Natural killer cell treated with Interleukin-12 subunit alpha and Interleukin-12 subunit beta and Interleukin-15 and Interleukin-18, amount 100 ng/mL, for 72 hours (primary cell): ENCODE measurements around the gene WIF1. TPM values are rescaled to one million over a fixed set of nuclear protein-coding genes. Genes with fewer than 3 reads are reported as not detected.

Source experiments
- ATAC-seq, 2 donors: fragments of 150-1000 bp; cut with Tn5 transposase in 1 of 2; sonication (Bioruptor Pico), chemical (Tn5 transposase) in 1 of 2; 2 replicates each; pipeline ENCODE4 v1.10.0; 2021
- DNase-seq: peaks from one replicate; pipeline ENCODE4 v3.0.0; 2022; ENCODE audit warnings: low spot score
- H3K27ac Mint-ChIP-seq, 2 donors: 1 replicate in 1 of 2; 2 replicates in 1 of 2; pipeline ENCODE4 v1.8.0; 2022; ENCODE audit warnings: mixed read lengths in 2 of 2, mild to moderate bottlenecking in 1 of 2, moderate library complexity in 1 of 2
- H3K27me3 Mint-ChIP-seq, 2 donors: 1 replicate in 1 of 2; 2 replicates in 1 of 2; pipeline ENCODE4 v1.8.0; 2022; ENCODE audit warnings: mixed read lengths in 2 of 2
- H3K36me3 Mint-ChIP-seq: one replicate; pipeline ENCODE4 v1.8.0; 2022; ENCODE audit warnings: mixed read lengths
- H3K4me1 Mint-ChIP-seq, 2 donors: 1 replicate in 1 of 2; 2 replicates in 1 of 2; pipeline ENCODE4 v1.8.0; 2022; ENCODE audit warnings: low read depth in 2 of 2, mixed read lengths in 2 of 2, mild to moderate bottlenecking in 1 of 2
- H3K4me3 Mint-ChIP-seq: one replicate; pipeline ENCODE4 v1.8.0; 2022; ENCODE audit warnings: mixed read lengths
- H3K9me3 Mint-ChIP-seq: 2 replicates; pipeline ENCODE4 v1.8.0; 2022; ENCODE audit warnings: mixed read lengths
- total RNA-seq, 2 donors: library from RNA; stranded (reverse); gene quantifications; one replicate each; pipeline ENCODE4 v1.2.3, GENCODE V29; 2022

The WIF1 gene
- total RNA-seq, 2 donors from 2014 or later, result not detected

GRCh38 chr12:65099182-65099581, 21.9 kb downstream of the WIF1 start:
- Mint-ChIP-seq H3K27me3 (peaks cover 22 to 34% of the 10 kb centered on the region in 2 donors), H3K36me3 (no peaks in the 10 kb centered on the region), H3K4me3 (no peak overlapping the region), H3K9me3 (no peaks in the 10 kb centered on the region), H3K27ac (no peak overlapping the region), H3K4me1 (no peaks in the 10 kb centered on the region)
- no peak for DNase-seq
- no peak for ATAC-seq

- Mint-ChIP-seq H3K9me3 (no peaks in the 10 kb centered on the region), H3K4me1 (no peaks in the 10 kb centered on the region), H3K36me3 (no peaks in the 10 kb centered on the region), H3K4me3 (no peak overlapping the region), H3K27me3 (peaks cover 22 to 34% of the 10 kb centered on the region in 2 donors), H3K27ac (no peak overlapping the region)
- no peak for ATAC-seq
- no peak for DNase-seq
Observed at GRCh38 chr12:65098364-65098763, 22.7 kb downstream of the WIF1 start.

- Mint-ChIP-seq H3K4me1 (no peaks in the 10 kb centered on the region), H3K36me3 (no peaks in the 10 kb centered on the region), H3K9me3 (no peaks in the 10 kb centered on the region), H3K27me3 (peaks cover 19 to 47% of the 10 kb centered on the region in 2 donors), H3K27ac (no peak overlapping the region), H3K4me3 (no peak overlapping the region)
- DNase-seq (no peak), ATAC-seq (no peak)
Observed at GRCh38 chr12:65094722-65095121, 26.4 kb downstream of the WIF1 start.

GRCh38 chr12:65093606-65094005, 27.5 kb downstream of the WIF1 start:
- Mint-ChIP-seq H3K36me3 (no peaks in the 10 kb centered on the region), H3K27ac (no peak overlapping the region), H3K4me1 (no peaks in the 10 kb centered on the region), H3K4me3 (no peak overlapping the region), H3K9me3 (no peaks in the 10 kb centered on the region), H3K27me3 (peaks cover 16 to 36% of the 10 kb centered on the region in 2 donors)
- ATAC-seq, result no peak
- DNase-seq, result no peak

- no peaks in the 10 kb centered on the region for H3K9me3 Mint-ChIP-seq
- no peak for ATAC-seq
- peaks cover 11 to 27% of the 10 kb centered on the region in 2 donors for H3K27me3 Mint-ChIP-seq
- no peak overlapping the region for H3K27ac Mint-ChIP-seq
- H3K4me3 Mint-ChIP-seq, result no peak overlapping the region
- no peak for DNase-seq
- no peaks in the 10 kb centered on the region for H3K36me3 Mint-ChIP-seq
- H3K4me1 Mint-ChIP-seq, result peaks cover 0 to 3% of the 10 kb centered on the region in 2 donors
Observed at GRCh38 chr12:65090461-65090860, 30.6 kb downstream of the WIF1 start.

- no peak overlapping the region for H3K4me3 Mint-ChIP-seq
- no peaks in the 10 kb centered on the region for H3K36me3 Mint-ChIP-seq
- peaks cover 0 to 3% of the 10 kb centered on the region in 2 donors for H3K4me1 Mint-ChIP-seq
- no peak for ATAC-seq
- H3K27me3 Mint-ChIP-seq, result peaks cover 22 to 24% of the 10 kb centered on the region in 2 donors
- no peak for DNase-seq
- H3K27ac Mint-ChIP-seq, result no peak overlapping the region
- no peaks in the 10 kb centered on the region for H3K9me3 Mint-ChIP-seq
Observed at GRCh38 chr12:65086236-65086635, 34.9 kb downstream of the WIF1 start.

GRCh38 chr12:65084579-65084978, 36.5 kb downstream of the WIF1 start:
- H3K4me1 Mint-ChIP-seq, result peaks cover 0 to 3% of the 10 kb centered on the region in 2 donors
- no peaks in the 10 kb centered on the region for H3K36me3 Mint-ChIP-seq
- H3K27me3 Mint-ChIP-seq, result peaks cover 24 to 28% of the 10 kb centered on the region in 2 donors
- ATAC-seq (no peak), DNase-seq (no peak)
- no peaks in the 10 kb centered on the region for H3K9me3 Mint-ChIP-seq
- H3K27ac Mint-ChIP-seq, result no peak overlapping the region
- no peak overlapping the region for H3K4me3 Mint-ChIP-seq

GRCh38 chr12:65083581-65083980, 37.5 kb downstream of the WIF1 start:
- H3K27ac Mint-ChIP-seq, result no peak overlapping the region
- ATAC-seq, result no peak
- no peak overlapping the region for H3K4me3 Mint-ChIP-seq

GRCh38 chr12:65082406-65082805, 38.7 kb downstream of the WIF1 start:
- no peaks in the 10 kb centered on the region for H3K36me3 Mint-ChIP-seq
- peaks cover 31 to 33% of the 10 kb centered on the region in 2 donors for H3K27me3 Mint-ChIP-seq
- H3K27ac Mint-ChIP-seq, result no peak overlapping the region
- no peaks in the 10 kb centered on the region for H3K9me3 Mint-ChIP-seq
- H3K4me3 Mint-ChIP-seq, result no peak overlapping the region
- ATAC-seq (no peak), DNase-seq (no peak)
- peaks cover 0 to 3% of the 10 kb centered on the region in 2 donors for H3K4me1 Mint-ChIP-seq

More at GRCh38 chr12:65083581-65083980, 37.5 kb downstream of the WIF1 start:
- no peak for DNase-seq
- peaks cover 0 to 3% of the 10 kb centered on the region in 2 donors for H3K4me1 Mint-ChIP-seq
- H3K36me3 Mint-ChIP-seq, result no peaks in the 10 kb centered on the region
- H3K9me3 Mint-ChIP-seq, result no peaks in the 10 kb centered on the region
- H3K27me3 Mint-ChIP-seq, result peaks cover 26 to 28% of the 10 kb centered on the region in 2 donors

GRCh38 chr12:65081496-65081895, 39.6 kb downstream of the WIF1 start:
- Mint-ChIP-seq H3K4me3 (no peak overlapping the region), H3K27me3 (peaks cover 29 to 41% of the 10 kb centered on the region in 2 donors), H3K4me1 (peaks cover 0 to 3% of the 10 kb centered on the region in 2 donors), H3K27ac (no peak overlapping the region), H3K9me3 (no peaks in the 10 kb centered on the region), H3K36me3 (no peaks in the 10 kb centered on the region)
- DNase-seq (no peak), ATAC-seq (no peak)

GRCh38 chr12:65074932-65075331, 46.2 kb downstream of the WIF1 start:
- no peaks in the 10 kb centered on the region for H3K9me3 Mint-ChIP-seq
- H3K4me1 Mint-ChIP-seq, result no peaks in the 10 kb centered on the region
- no peak overlapping the region for H3K27ac Mint-ChIP-seq
- ATAC-seq (no peak), DNase-seq (no peak)
- peaks cover 17 to 33% of the 10 kb centered on the region in 2 donors for H3K27me3 Mint-ChIP-seq
- no peak overlapping the region for H3K4me3 Mint-ChIP-seq
- no peaks in the 10 kb centered on the region for H3K36me3 Mint-ChIP-seq

GRCh38 chr12:65069336-65069735, 51.8 kb downstream of the WIF1 start:
- H3K9me3 Mint-ChIP-seq, result no peaks in the 10 kb centered on the region

GRCh38 chr12:65067383-65067782, 53.7 kb downstream of the WIF1 start:
- no peaks in the 10 kb centered on the region for H3K9me3 Mint-ChIP-seq
- no peak for ATAC-seq
- H3K27ac Mint-ChIP-seq, result no peak overlapping the region

More at GRCh38 chr12:65069336-65069735, 51.8 kb downstream of the WIF1 start:
- ATAC-seq, result no peak
- no peak for DNase-seq
- Mint-ChIP-seq H3K4me1 (no peaks in the 10 kb centered on the region), H3K27ac (no peak overlapping the region), H3K4me3 (no peak overlapping the region), H3K27me3 (peaks cover 23 to 34% of the 10 kb centered on the region in 2 donors), H3K36me3 (no peaks in the 10 kb centered on the region)

GRCh38 chr12:65055859-65056258, 65.2 kb downstream of the WIF1 start:
- H3K27me3 Mint-ChIP-seq, result peaks cover 20 to 26% of the 10 kb centered on the region in 2 donors
- ATAC-seq, result no peak
- H3K9me3 Mint-ChIP-seq, result no peaks in the 10 kb centered on the region
- no peak overlapping the region for H3K27ac Mint-ChIP-seq
- no peaks in the 10 kb centered on the region for H3K4me1 Mint-ChIP-seq
- no peak for DNase-seq
- no peaks in the 10 kb centered on the region for H3K36me3 Mint-ChIP-seq
- H3K4me3 Mint-ChIP-seq, result no peak overlapping the region

More at GRCh38 chr12:65067383-65067782, 53.7 kb downstream of the WIF1 start:
- no peaks in the 10 kb centered on the region for H3K36me3 Mint-ChIP-seq
- no peak overlapping the region for H3K4me3 Mint-ChIP-seq
- DNase-seq, result no peak
- no peaks in the 10 kb centered on the region for H3K4me1 Mint-ChIP-seq
- peaks cover 18 to 29% of the 10 kb centered on the region in 2 donors for H3K27me3 Mint-ChIP-seq

GRCh38 chr12:65051218-65051617, 69.9 kb downstream of the WIF1 start:
- H3K27me3 Mint-ChIP-seq, result peaks cover 16 to 31% of the 10 kb centered on the region in 2 donors
- H3K36me3 Mint-ChIP-seq, result no peaks in the 10 kb centered on the region
- DNase-seq (no peak), ATAC-seq (no peak)
- no peaks in the 10 kb centered on the region for H3K9me3 Mint-ChIP-seq
- H3K27ac Mint-ChIP-seq, result no peak overlapping the region
- H3K4me1 Mint-ChIP-seq, result no peaks in the 10 kb centered on the region
- H3K4me3 Mint-ChIP-seq, result no peak overlapping the region
